Endothelial cell of umbilical vein (primary cell): Measurements from ENCODE around the gene GANAB. TPM values are rescaled to one million over a fixed set of nuclear protein-coding genes. Genes with fewer than 3 reads are reported as not detected.

Experiments
- BruUV-seq: library from RNA; stranded (reverse); fragments of 400-500 nt; replicated peaks from 2 replicates; lab custom pipeline; 2021; lab: Mats Ljungman, UMichigan
- CTCF ChIA-PET: fragments of 300-600, 350-600 bp; sonication (Branson Sonifier 250); formaldehyde crosslinking; loops from one replicate; lab custom pipeline; 2021; ENCODE audit warnings: antibody characterized with exemption, inconsistent platforms; lab: Charles Lee
- POLR2A ChIA-PET: fragments of 300-600, 350-600 bp; sonication (Branson Sonifier 250); formaldehyde crosslinking; loops from one replicate; lab custom pipeline; 2021; ENCODE audit warnings: antibody characterized with exemption, inconsistent platforms; lab: Charles Lee
- DNase-seq: peaks from one replicate; pipeline ENCODE4 v3.0.0-alpha.2; 2011; ENCODE audit warnings: low read depth, low spot score
- FAIRE-seq: peaks from 2 replicates; lab custom pipeline; 2011; peaks lifted over from hg19 to GRCh38; lab: Jason Lieb, UNC
- H2AFZ ChIP-seq: 2 replicates; pipeline ENCODE4 v1.6.0; 2012; ENCODE audit warnings: low read depth, low read length, control low read depth, inconsistent platforms
- H3K27ac ChIP-seq: 2 replicates; pipeline ENCODE4 v1.5.1; 2011; ENCODE audit warnings: low read depth, mild to moderate bottlenecking, control low read depth, low read length, moderate library complexity; ENCODE audit not compliant: insufficient read depth
- H3K27me3 ChIP-seq, 2 experiments: 2 replicates each; pipeline versions ENCODE4 v1.6.0 to v1.6.1; 2011; ENCODE audit warnings: low read length in 2 of 2, mixed read lengths in 1 of 2; ENCODE audit not compliant: control insufficient read depth in 2 of 2, insufficient read depth in 2 of 2
- H3K36me3 ChIP-seq, 2 experiments: 2 replicates in 1 of 2; 3 replicates in 1 of 2; pipeline ENCODE4 v1.5.1; 2011; ENCODE audit warnings: low read length in 2 of 2, mild to moderate bottlenecking in 1 of 2, moderate library complexity in 1 of 2; ENCODE audit not compliant: control insufficient read depth in 2 of 2, insufficient read depth in 2 of 2; ENCODE audit errors: extremely low read depth in 1 of 2
- H3K4me1 ChIP-seq: 3 replicates; pipeline ENCODE4 v1.5.1; 2011; ENCODE audit warnings: mild to moderate bottlenecking, low read length; ENCODE audit not compliant: control insufficient read depth, insufficient read depth; ENCODE audit errors: extremely low read depth
- H3K4me2 ChIP-seq: 2 replicates; pipeline ENCODE4 v1.6.1; 2011; ENCODE audit warnings: low read length, control low read depth, mixed read lengths; ENCODE audit not compliant: insufficient read depth
- H3K4me3 ChIP-seq, 3 experiments: fragments of 200-600 bp in 1 of 3; sonication (generic), shearing (Covaris generic) in 1 of 3; replicated peaks in 1 of 3; 2 replicates each; pipeline ENCODE4 v1.5.1; 2011 to 2016; ENCODE audit warnings: control low read depth in 3 of 3, low read length in 3 of 3, mild to moderate bottlenecking in 2 of 3, inconsistent platforms in 1 of 3, low read depth in 1 of 3, moderate library complexity in 1 of 3; ENCODE audit not compliant: insufficient read depth in 1 of 3
- H3K79me2 ChIP-seq: 2 replicates; pipeline ENCODE4 v1.6.0; 2012; ENCODE audit warnings: low read length, inconsistent platforms; ENCODE audit not compliant: control insufficient read depth, insufficient read depth
- H3K9ac ChIP-seq: replicated peaks from 2 replicates; pipeline ENCODE3; 2011; ENCODE audit warnings: low read length, control low read depth; ENCODE audit not compliant: insufficient read depth; ENCODE audit errors: extremely low read depth
- H3K9me1 ChIP-seq: replicated peaks from 3 replicates; pipeline ENCODE4 v1.6.0; 2011; ENCODE audit warnings: mild to moderate bottlenecking, low read length; ENCODE audit not compliant: control insufficient read depth, insufficient read depth; ENCODE audit errors: extremely low read depth
- H3K9me3 ChIP-seq: replicated peaks from 2 replicates; pipeline ENCODE4 v1.5.1; 2012; ENCODE audit warnings: low read length, inconsistent platforms; ENCODE audit not compliant: control insufficient read depth, insufficient read depth
- H4K20me1 ChIP-seq: replicated peaks from 2 replicates; pipeline ENCODE3; 2011; ENCODE audit warnings: mild to moderate bottlenecking, low read length; ENCODE audit not compliant: control insufficient read depth, insufficient read depth; ENCODE audit errors: extremely low read depth
- GATA2 ChIP-seq: IDR thresholded peaks from 2 replicates; pipeline ENCODE4 v1.7.0; 2011; ENCODE audit warnings: low read depth, mild to moderate bottlenecking, moderate library complexity, mixed read lengths, low read length; ENCODE audit not compliant: insufficient read length, insufficient read depth
- MAX ChIP-seq: IDR thresholded peaks from 2 replicates; pipeline ENCODE4 v1.6.1; 2011; ENCODE audit not compliant: insufficient read depth, insufficient read length
- MYC ChIP-seq: IDR thresholded peaks from one replicate; pipeline ENCODE4 v1.6.1; 2011; ENCODE audit warnings: mild to moderate bottlenecking, low read depth, low read length
- POLR2AphosphoS5 ChIP-seq: IDR thresholded peaks from 2 replicates; pipeline ENCODE4 v1.6.1; 2012; ENCODE audit warnings: low read depth, mild to moderate bottlenecking, control low read depth, low read length, moderate library complexity; ENCODE audit not compliant: insufficient read depth
- dilution Hi-C: fragments of 300-500 bp; cut with MboI; formaldehyde crosslinking; loops from one replicate; pipeline ENCODE4 v1.15.0; 2019; ENCODE audit warnings: low sequenced_read_pairs; ENCODE audit not compliant: extremely low pct_ligation_motif_present
- intact Hi-C: fragments of 100-400 bp; cut with micrococcal nuclease; formaldehyde crosslinking; loops from one replicate; pipeline ENCODE4 v1.10.0; 2022
- polyA plus RNA-seq, 4 experiments: library from polyadenylated mRNA; depleted of rRNA in 3 of 4; stranded (reverse) in 3 of 4; unstranded in 1 of 4; fragments of >200 nt; gene quantifications; 2 replicates each; pipeline versions ENCODE4 v1.2.1 to v1.2.3, GENCODE V29; 2011 to 2012; ENCODE audit warnings: missing spikeins in 1 of 4
- total RNA-seq: library from RNA; stranded (reverse); gene quantifications from 2 replicates; pipeline ENCODE4 v1.2.3, GENCODE V29; 2021
- TF ChIP-seq, protein P1 (sequence below), 2 donors: IDR thresholded peaks; 1 replicate in 1 of 2; 2 replicates in 1 of 2; pipeline ENCODE4 v1.5.1; 2011; ENCODE audit warnings: low read length in 2 of 2, mild to moderate bottlenecking in 2 of 2, moderate library complexity in 2 of 2, control low read depth in 1 of 2, inconsistent platforms in 1 of 2, low read depth in 1 of 2; ENCODE audit not compliant: insufficient read depth in 1 of 2; ENCODE audit errors: extremely low read depth in 1 of 2

The GANAB gene
- total and polyA plus RNA-seq, 2 donors (not counting 3 experiments of a cell fraction or from before 2014, with no cell fraction given), result 389 to 455 TPM

DNA sequence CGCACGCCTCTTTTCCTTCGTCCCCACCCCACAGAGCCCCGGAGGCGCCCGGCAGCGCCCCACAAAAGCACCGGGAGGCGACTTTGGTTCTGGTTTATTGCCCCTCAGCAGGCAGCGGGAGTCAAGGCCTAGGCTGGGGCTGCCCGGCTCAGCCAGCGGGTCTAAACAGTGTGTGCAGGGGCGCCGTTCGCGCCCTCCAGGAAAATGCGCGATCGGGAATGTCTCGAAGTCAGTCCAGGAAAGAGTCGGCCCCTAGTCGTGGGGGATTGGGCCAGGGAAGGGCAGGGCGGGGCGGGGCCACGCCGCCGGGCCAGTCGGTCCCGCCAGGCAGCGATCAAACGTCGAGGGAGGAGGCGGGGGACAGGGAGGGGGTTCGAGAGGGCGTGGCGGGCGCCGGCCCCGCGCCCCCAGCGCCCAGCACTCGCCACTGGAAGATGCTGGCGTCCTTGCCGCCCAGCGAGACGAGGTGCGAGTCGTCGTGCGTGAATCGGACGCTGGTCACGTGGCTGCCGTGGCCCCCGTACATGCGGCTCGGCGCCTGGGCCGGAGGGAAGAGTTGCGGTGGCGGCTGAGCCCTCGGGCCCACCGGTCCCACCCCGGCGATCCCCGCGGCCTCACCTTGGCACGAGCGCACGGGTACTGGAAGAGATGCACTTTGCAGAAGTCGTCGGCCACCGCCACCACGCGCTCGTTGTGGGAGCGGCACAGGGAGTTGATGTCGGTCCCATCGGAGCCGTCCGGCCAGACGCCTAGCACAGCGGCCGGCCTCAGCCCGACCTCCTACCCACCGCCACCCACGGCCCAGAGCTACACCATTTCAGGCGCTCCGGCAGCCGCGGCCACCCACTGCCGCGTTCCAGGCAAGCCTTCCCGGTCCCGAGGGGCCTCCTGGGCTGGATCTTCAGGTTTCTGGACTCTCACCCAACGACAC lies 44.0 kb downstream of the GANAB start:
- Histone ChIP-seq H2AFZ (peak overlapping the region; percentile 30), H3K9me3 (no peaks in the 10 kb centered on the region), H4K20me1 (no peaks in the 10 kb centered on the region), H3K9ac (peak overlapping the region; percentile 36), H3K36me3 (peaks cover 8 to 18% of the 10 kb centered on the region in 2 experiments), H3K4me1 (peaks cover 19% of the 10 kb centered on the region), H3K9me1 (no peaks in the 10 kb centered on the region), H3K4me2 (peak overlapping the region; percentile 60), H3K27me3 (no peaks in the 10 kb centered on the region), H3K27ac (peak overlapping the region; percentile 17), H3K4me3 (peak overlapping the region in 2 of 3 experiments; percentile 34 to 98), H3K79me2 (peaks cover 36% of the 10 kb centered on the region)
- dilution Hi-C loops, result no loop called here
- DNase-seq, result no peak
- intact Hi-C loops, result no loop called here
- BruUV-seq, result no TSS peak
- no peak for FAIRE-seq
- ChIA-PET CTCF (interaction anchor here (0.9 to 3.8 kb wide), 9 partner anchors 9 to 207 kb away, joined by 4 to 29 read pairs (median 6); partner anchors contain the start of genes B3GAT3, EEF1G, EML3 and TUT1), POLR2A (interaction anchor here (0.5 to 2.1 kb wide), 9 partner anchors 11 to 239 kb away, joined by 4 to 19 read pairs (median 5); partner anchors contain the start of genes B3GAT3, C11orf98, CSKMT and EEF1G)
- TF ChIP-seq, protein P1, sequence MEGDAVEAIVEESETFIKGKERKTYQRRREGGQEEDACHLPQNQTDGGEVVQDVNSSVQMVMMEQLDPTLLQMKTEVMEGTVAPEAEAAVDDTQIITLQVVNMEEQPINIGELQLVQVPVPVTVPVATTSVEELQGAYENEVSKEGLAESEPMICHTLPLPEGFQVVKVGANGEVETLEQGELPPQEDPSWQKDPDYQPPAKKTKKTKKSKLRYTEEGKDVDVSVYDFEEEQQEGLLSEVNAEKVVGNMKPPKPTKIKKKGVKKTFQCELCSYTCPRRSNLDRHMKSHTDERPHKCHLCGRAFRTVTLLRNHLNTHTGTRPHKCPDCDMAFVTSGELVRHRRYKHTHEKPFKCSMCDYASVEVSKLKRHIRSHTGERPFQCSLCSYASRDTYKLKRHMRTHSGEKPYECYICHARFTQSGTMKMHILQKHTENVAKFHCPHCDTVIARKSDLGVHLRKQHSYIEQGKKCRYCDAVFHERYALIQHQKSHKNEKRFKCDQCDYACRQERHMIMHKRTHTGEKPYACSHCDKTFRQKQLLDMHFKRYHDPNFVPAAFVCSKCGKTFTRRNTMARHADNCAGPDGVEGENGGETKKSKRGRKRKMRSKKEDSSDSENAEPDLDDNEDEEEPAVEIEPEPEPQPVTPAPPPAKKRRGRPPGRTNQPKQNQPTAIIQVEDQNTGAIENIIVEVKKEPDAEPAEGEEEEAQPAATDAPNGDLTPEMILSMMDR (IDR thresholded peaks at IDR 0.05; ENCODE audit: extremely low read depth in 1 of 2, insufficient read depth in 1 of 2, low read depth in 1 of 2, low read length in 2 of 2), result peak in 1 of 2 donors; percentile 12
- TF ChIP-seq GATA2, result no peak
- TF ChIP-seq POLR2AphosphoS5, result peak; percentile 25
- TF ChIP-seq MAX, result peak; percentile 65
- no peak for TF ChIP-seq MYC
